Kidney epithelial cell (primary cell): ENCODE data around the gene QPCT. TPM values are rescaled to one million over a fixed set of nuclear protein-coding genes. Genes with fewer than 3 reads are reported as not detected.
"Not testable (repeated sequence)": the region's sequence is repeated elsewhere in the genome, so short reads cannot be mapped to it uniquely, and the experiment has no call there.

Experiments used
- DNase-seq: peaks from one replicate; pipeline ENCODE4 v3.0.0-alpha.2; 2010; ENCODE audit warnings: low read depth
- H3K27me3 ChIP-seq: 2 replicates; pipeline ENCODE4 v1.6.0; 2011; ENCODE audit warnings: low read length; ENCODE audit not compliant: control insufficient read depth, insufficient read depth
- H3K36me3 ChIP-seq: 2 replicates; pipeline ENCODE4 v1.5.1; 2011; ENCODE audit warnings: low read length; ENCODE audit not compliant: control insufficient read depth, insufficient read depth
- H3K4me3 ChIP-seq: 2 replicates; pipeline ENCODE4 v1.5.1; 2011; ENCODE audit warnings: low read depth, mild to moderate bottlenecking, control low read depth, low read length
- total RNA-seq: library from RNA; depleted of rRNA; stranded (reverse); fragments of >200 nt; gene quantifications from 2 replicates; pipeline ENCODE4 v1.2.3, GENCODE V29; 2015
- TF ChIP-seq, protein P1 (sequence below): IDR thresholded peaks from 2 replicates; pipeline ENCODE4 v1.5.1; 2011; ENCODE audit warnings: mild to moderate bottlenecking, moderate library complexity, low read length, control low read depth, inconsistent platforms; ENCODE audit not compliant: insufficient read depth, poor library complexity, severe bottlenecking

QPCT gene
- total RNA-seq, 1 donor from 2014 or later, result 35.4 TPM

DNA sequence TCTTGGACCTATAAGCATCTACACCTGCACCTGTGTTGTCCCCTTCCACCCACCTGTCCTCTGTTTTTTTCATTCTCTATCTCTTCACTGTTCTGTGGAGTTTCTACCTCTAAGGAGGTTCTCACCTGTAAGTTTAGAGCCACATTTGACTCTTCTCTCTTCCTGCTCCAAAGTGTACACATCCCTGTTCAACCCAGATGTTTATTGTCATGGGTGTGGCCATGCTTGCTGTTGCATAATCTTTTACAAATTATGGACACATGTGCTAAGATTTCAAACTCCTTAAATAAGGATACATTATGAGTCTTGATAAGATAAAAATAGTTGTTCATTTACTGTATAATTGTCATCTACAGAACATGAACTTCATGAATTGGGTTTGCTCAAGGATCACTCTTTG, 27.6 kb downstream of the QPCT start:
- no peak for DNase-seq
- Histone ChIP-seq H3K36me3 (no peaks in the 10 kb centered on the region), H3K27me3 (no peaks in the 10 kb centered on the region), H3K4me3 (no peak overlapping the region)
- TF ChIP-seq, protein P1, sequence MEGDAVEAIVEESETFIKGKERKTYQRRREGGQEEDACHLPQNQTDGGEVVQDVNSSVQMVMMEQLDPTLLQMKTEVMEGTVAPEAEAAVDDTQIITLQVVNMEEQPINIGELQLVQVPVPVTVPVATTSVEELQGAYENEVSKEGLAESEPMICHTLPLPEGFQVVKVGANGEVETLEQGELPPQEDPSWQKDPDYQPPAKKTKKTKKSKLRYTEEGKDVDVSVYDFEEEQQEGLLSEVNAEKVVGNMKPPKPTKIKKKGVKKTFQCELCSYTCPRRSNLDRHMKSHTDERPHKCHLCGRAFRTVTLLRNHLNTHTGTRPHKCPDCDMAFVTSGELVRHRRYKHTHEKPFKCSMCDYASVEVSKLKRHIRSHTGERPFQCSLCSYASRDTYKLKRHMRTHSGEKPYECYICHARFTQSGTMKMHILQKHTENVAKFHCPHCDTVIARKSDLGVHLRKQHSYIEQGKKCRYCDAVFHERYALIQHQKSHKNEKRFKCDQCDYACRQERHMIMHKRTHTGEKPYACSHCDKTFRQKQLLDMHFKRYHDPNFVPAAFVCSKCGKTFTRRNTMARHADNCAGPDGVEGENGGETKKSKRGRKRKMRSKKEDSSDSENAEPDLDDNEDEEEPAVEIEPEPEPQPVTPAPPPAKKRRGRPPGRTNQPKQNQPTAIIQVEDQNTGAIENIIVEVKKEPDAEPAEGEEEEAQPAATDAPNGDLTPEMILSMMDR, result no peak

DNA sequence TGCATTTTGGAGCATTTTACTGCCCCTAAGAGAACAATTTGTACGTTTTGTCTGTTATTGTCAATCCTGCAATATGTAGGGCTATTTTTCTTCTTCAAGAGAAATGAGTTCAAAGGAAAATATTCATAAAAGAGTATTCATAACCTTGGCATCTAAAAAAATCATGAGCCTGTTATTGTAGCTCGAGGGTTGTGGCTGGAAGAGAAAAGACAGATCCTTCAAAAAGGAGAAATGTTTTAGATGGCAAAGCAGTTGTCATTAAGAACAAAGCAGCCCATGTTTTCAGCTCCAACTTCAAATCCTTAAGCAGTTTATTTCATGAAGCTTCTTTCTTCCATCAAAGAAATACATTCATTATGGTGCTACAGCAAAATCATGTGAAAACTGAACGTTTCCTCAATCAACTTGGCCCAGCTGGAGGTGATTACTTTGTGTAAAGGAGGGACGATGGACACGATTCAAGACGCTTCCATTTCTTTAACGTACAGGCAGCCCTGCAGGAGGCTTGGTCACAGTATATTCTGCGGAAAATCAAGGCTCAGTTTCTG, 31.4 kb downstream of the QPCT start:
- Histone ChIP-seq H3K4me3 (no peak overlapping the region), H3K27me3 (no peaks in the 10 kb centered on the region), H3K36me3 (no peaks in the 10 kb centered on the region)
- no peak for DNase-seq
- TF ChIP-seq, protein P1, result no peak

DNA sequence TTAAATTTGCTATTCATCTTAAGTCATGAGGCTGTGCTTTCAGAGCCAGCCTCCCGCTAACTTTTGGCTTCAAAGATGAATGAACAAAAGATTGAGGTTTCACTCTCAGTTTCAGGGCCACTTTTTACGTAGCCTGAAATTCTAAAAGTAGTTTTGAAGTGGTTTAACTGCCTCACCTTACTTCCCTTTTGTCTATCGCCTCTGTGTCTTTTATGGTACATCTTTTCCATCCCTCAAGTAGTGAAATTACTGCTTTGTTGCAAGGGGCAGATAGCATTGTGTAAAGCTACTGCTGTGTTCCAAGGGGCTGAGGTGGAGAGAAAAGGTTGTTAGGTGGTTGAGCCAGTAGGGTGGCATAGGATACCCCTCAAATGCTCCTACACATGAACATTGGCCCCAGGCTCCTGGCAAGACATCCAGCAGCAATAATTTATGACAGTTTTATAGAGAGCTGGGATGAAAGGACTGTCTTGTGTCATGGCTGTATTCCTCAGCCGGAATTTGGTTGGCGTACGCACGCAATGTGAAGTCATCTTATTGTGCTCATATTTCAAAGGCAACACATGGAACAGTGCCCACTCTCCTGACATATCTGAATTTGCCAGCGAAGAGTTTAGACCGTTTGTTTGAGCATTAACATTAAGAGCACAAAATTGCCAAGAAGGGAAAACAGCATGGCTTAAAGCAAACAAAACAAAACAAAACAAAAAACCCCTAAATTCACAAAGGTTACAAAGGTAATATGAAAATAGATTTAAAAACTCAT, 32.2 kb downstream of the QPCT start:
- Histone ChIP-seq H3K27me3 (no peaks in the 10 kb centered on the region), H3K36me3 (no peaks in the 10 kb centered on the region), H3K4me3 (no peak overlapping the region)
- DNase-seq, result no peak
- TF ChIP-seq, protein P1, result no peak

DNA sequence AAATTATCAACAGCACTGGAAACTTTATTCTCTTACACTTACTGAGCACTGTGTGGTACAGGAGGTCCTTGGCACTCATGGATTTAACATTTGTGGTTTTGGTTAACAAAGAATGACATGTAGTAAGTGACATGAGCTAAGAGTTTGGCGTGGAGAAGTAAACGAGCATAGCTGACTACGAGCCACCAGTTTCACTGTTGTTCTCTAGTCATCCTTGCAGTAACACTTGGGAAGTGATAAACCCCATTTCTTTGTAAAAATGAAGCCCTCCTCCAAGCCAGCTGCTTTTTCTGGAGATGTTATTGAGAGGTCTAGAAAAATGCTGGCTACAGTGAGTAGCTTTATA, 32.7 kb downstream of the QPCT start:
- TF ChIP-seq, protein P1, result no peak
- no peak for DNase-seq
- no peaks in the 10 kb centered on the region for H3K36me3 ChIP-seq
- H3K4me3 ChIP-seq, result no peak overlapping the region
- no peaks in the 10 kb centered on the region for H3K27me3 ChIP-seq

DNA sequence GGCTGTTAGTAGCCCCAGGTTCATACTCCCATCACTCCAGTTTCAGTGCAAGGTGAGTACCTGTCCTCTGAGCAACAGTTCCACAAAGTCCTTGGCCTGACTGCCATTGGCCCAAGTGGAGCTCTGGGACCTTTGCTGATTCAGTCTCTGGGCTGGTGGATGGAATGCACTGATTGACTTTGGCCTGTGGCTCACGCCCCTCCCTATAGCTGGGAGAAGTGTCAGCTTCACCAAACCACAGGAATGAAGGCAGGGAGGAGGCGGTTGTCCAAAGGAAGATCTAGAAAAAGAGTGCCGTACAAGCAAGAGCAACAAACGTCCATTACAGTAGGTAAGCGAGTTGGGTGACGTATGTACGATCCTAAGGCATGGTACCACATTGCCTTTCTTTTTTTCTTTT, 34.0 kb downstream of the QPCT start:
- TF ChIP-seq, protein P1, result no peak
- Histone ChIP-seq H3K36me3 (no peaks in the 10 kb centered on the region), H3K4me3 (no peak overlapping the region), H3K27me3 (no peaks in the 10 kb centered on the region)
- no peak for DNase-seq

DNA sequence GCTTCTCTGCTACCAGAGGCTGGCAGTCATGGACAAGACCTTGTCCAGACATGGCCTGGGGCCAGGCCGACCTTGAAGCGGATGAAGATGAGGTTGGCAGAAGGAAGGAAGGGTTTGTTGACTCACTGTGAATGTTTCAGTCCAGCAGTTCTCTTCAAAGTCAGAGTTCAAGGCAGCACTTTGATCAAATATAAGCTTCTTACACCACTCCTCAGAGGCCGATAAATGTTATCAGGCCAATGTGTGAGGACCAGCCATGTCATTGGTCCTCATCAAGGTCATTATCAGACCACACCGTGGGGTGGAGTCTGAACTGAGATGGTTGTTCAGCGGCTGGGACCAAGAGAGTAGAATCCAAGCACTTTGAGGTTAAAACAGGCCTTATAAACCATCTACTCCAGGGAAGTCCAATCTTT, 35.5 kb downstream of the QPCT start:
- no peaks in the 10 kb centered on the region for H3K27me3 ChIP-seq
- H3K4me3 ChIP-seq, result no peak overlapping the region
- DNase-seq, result no peak
- TF ChIP-seq, protein P1, result no peak
- no peaks in the 10 kb centered on the region for H3K36me3 ChIP-seq

DNA sequence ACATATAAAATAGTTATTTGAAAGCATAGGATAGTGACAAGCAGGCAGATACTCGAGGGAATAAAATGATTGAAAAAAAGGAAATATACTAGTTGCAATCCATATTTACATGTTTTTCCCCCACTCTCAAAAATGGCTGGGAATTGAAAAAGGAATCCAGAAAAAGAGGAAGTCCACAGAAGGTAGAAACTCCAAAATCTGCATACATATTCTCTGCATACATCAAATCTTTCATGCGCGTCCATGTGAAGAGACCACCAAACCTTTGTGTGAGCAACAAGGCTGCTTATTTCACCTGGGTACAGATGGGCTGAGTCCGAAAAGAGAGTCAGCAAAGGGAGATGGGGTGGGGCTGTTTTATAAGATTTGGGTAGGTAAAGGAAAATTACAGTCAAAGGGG, 36.4 kb downstream of the QPCT start:
- not testable (repeated sequence) for DNase-seq, H3K4me3 ChIP-seq, H3K36me3 ChIP-seq, H3K27me3 ChIP-seq

DNA sequence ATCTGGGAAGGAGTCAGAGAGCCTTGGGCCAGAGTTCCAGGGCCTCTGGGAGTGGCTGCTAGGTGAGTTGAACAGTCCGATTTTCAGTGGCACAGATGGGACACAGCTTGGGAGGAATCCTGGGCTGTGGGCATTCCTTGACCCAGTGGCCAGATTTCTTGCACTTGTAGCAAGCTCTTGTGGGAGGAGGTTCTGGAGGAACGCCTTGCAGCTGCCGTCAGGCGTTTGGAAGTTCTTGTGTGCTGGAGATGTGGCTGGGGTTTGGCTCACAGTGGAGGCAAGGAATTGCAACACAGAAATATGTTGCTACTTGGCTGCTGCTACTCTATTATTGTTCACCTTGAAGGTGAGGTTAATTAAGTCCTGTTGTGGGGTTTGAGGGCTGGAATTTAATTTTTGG, 39.8 kb downstream of the QPCT start:
- DNase-seq, H3K4me3 ChIP-seq, H3K27me3 ChIP-seq, H3K36me3 ChIP-seq: not testable (repeated sequence)
